ENCODE results near the gene ZNF563.

The ZNF563 gene

GRCh38 chr19:12346896-12347295, 13.5 kb upstream of the ZNF563 start:
- TF ChIP-seq REST (IDR thresholded peaks at IDR 0.05; ENCODE audit: insufficient read depth in 1 of 2, low read depth in 2 of 2, low read length in 2 of 2) (no peak), POLR2AphosphoS5 (IDR thresholded peaks at IDR 0.05; ENCODE audit: low read depth, low read length) (no peak), FOXP2 (optimal IDR thresholded peaks at IDR 0.05; ENCODE audit: borderline replicate concordance, extremely low read depth, extremely low read length, insufficient read depth) (no peak), TAF1 (IDR thresholded peaks at IDR 0.05; ENCODE audit: borderline replicate concordance, insufficient read depth, low read length) (no peak), SIN3A (IDR thresholded peaks at IDR 0.05; ENCODE audit: borderline replicate concordance, insufficient read depth, low read length) (no peak)

GRCh38 chr19:12345197-12345596, 11.8 kb upstream of the ZNF563 start:
- TF ChIP-seq REST (IDR thresholded peaks at IDR 0.05; ENCODE audit: insufficient read depth in 1 of 2, low read depth in 2 of 2, low read length in 2 of 2) = no peak
- no peak for TF ChIP-seq TAF1 (IDR thresholded peaks at IDR 0.05; ENCODE audit: borderline replicate concordance, insufficient read depth, low read length)
- TF ChIP-seq SIN3A (IDR thresholded peaks at IDR 0.05; ENCODE audit: borderline replicate concordance, insufficient read depth, low read length) = no peak
- no peak for TF ChIP-seq POLR2AphosphoS5 (IDR thresholded peaks at IDR 0.05; ENCODE audit: low read depth, low read length)

- TF ChIP-seq POLR2AphosphoS5 (IDR thresholded peaks at IDR 0.05; ENCODE audit: low read depth, low read length) (no peak), REST (IDR thresholded peaks at IDR 0.05; ENCODE audit: insufficient read depth in 1 of 2, low read depth in 2 of 2, low read length in 2 of 2) (no peak), TAF1 (IDR thresholded peaks at IDR 0.05; ENCODE audit: borderline replicate concordance, insufficient read depth, low read length) (no peak), SIN3A (IDR thresholded peaks at IDR 0.05; ENCODE audit: borderline replicate concordance, insufficient read depth, low read length) (no peak), FOXP2 (optimal IDR thresholded peaks at IDR 0.05; ENCODE audit: borderline replicate concordance, extremely low read depth, extremely low read length, insufficient read depth) (no peak)
These were observed 2.1 kb downstream of the ZNF563 start for GRCh38 chr19:12331211-12331941.

- TF ChIP-seq POLR2AphosphoS5 (IDR thresholded peaks at IDR 0.05; ENCODE audit: low read depth, low read length) (no peak), TAF1 (IDR thresholded peaks at IDR 0.05; ENCODE audit: borderline replicate concordance, insufficient read depth, low read length) (no peak), SIN3A (IDR thresholded peaks at IDR 0.05; ENCODE audit: borderline replicate concordance, insufficient read depth, low read length) (no peak), FOXP2 (optimal IDR thresholded peaks at IDR 0.05; ENCODE audit: borderline replicate concordance, extremely low read depth, extremely low read length, insufficient read depth) (no peak), REST (IDR thresholded peaks at IDR 0.05; ENCODE audit: insufficient read depth in 1 of 2, low read depth in 2 of 2, low read length in 2 of 2) (no peak)
These were observed 3.1 kb downstream of the ZNF563 start for GRCh38 chr19:12330340-12330739.

Measured in PFSK-1 (cell line).